CD4-positive, alpha-beta T cell treated with Interleukin-15 for 4 hours (primary cell): ENCODE data around the gene PDK3.

Experiments
- DNase-seq: peaks from one replicate; pipeline ENCODE4 v3.0.0-alpha.2; 2020; ENCODE audit warnings: low spot score

PDK3 gene

GRCh38 chrX:24553011-24553410 lies 87.9 kb downstream of the PDK3 start:
- no peak for DNase-seq

GRCh38 chrX:24561121-24561520 lies 96.0 kb downstream of the PDK3 start:
- no peak for DNase-seq

GRCh38 chrX:24563291-24564010 lies 98.4 kb downstream of the PDK3 start:
- no peak for DNase-seq

- DNase-seq, result no peak
These were observed 101.2 kb downstream of the PDK3 start for GRCh38 chrX:24566240-24566639.

GRCh38 chrX:24567169-24567568 lies 102.1 kb downstream of the PDK3 start:
- DNase-seq, result no peak

- no peak for DNase-seq
These were observed 109.7 kb downstream of the PDK3 start for GRCh38 chrX:24574743-24575142.

- DNase-seq, result no peak
These were observed 110.4 kb downstream of the PDK3 start for GRCh38 chrX:24575496-24575895.

GRCh38 chrX:24577091-24577490 lies 112.0 kb downstream of the PDK3 start:
- no peak for DNase-seq
